HG03097 (cell line): ENCODE measurements around the gene STX8.
A peak's percentile ranks its signal among the peaks of the same experiment; 100 is the strongest.

ENCODE experiments used
- ATAC-seq: cut with Tn5 transposase; IDR thresholded peaks from one replicate; pipeline ENCODE4 v1.9.1; 2021; ENCODE audit not compliant: unreplicated experiment, low FRiP score

STX8 gene

DNA sequence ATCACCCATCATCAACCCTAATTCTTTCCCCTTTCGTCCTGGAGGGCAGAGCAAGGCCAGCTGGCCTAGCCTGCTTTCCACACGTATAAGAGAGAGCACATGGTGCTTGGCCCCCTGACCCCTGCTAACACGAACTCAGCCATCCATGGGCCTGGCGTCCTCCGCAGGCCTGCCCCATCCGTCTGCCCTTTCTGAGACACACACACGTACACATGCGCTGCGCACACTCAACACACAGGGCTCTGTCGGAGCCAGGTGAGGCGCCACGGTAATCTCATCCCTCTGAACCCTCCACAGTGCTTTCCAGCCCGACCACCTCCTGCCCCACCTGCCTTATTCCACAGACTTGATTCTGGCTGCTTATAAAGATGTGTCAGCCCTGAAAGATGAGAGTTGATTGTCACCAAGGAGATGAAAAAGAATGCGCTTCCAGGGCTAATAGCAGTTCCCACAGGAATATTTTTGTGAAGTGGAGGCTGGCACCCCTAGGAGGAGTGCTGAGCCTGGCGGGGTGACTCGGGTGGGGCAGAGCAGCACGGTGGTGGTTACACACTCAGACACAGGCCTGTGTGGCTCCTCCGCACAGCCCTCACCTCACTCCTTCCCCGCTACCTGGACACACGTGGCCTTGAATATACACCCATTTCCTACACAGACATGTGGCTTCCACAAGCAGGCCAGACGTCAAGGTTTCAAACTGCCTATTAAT lies 326.2 kb downstream of the STX8 start:
- no peak for ATAC-seq

DNA sequence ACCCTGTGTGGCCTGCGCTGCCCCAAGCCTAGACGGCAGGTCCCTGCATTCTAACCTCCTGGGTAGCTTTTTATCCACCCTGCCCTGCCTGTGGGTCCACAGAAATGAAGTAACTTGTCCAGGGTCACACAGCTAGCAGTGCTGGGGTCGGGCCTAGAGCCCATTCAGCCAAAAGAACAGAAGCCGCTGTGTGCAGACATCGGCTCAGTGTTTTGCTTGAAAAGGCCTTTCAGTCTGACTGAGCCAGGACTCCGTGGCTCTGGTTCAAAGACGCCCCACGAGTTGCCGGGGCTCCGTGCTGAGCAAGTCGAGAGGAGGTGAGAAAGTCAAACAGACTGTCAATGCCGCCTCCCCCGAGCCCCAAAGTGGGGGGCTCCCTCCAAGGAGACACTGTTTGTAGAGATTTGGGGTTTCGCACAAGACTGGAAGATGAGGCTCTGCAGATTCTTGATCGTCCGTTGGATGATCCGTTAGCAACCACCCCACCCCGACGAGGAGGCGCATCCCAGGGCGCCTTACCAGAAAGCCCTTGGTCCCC lies 328.1 kb downstream of the STX8 start:
- no peak for ATAC-seq

DNA sequence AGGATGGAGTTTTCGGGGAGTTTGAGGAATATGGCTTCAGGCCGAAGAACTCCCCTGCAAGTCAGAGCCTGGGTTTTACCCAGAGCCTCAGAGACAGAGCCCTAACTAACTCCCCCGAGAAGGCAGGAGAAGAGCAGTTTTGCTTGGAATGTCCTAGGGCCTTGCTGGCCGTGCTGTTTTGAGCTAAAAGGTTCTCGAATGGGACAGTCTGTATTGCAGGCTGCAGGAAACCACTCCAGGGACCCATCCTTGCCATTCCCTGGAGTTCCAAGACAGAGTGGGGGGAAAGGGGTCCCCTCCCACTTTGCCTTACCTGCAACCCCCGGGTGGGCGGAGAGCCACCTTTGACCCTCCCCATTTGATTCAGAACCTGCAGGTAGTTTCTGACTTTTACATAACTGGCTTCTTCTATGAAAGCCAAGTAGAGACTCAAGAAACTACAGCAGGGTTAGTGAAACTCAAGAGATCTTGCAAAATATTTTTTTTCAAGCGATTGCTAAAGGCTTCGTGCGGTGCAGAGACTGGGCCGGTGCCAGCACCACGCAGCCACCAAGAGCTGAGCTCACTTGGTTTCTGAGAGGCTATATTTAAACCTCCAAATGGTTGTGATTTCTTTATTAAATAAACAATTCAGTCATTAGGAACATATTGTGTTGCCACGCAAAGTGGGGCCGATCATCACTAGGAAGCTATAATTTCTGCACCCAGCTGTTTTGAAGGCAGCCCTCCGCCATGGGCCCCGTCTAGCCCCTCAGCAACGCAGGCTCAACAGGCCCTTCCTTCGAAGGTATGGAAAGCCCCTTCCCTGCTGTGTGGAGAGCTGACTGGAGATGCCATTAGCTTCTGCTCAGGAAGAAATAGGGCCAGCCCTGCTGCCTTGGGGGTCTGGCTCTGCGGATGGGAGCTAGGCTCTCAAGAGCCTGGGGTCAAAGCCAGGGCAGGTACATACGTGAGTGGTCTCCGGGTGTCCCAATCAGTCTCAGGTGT lies 331.3 kb downstream of the STX8 start:
- ATAC-seq: no peak

DNA sequence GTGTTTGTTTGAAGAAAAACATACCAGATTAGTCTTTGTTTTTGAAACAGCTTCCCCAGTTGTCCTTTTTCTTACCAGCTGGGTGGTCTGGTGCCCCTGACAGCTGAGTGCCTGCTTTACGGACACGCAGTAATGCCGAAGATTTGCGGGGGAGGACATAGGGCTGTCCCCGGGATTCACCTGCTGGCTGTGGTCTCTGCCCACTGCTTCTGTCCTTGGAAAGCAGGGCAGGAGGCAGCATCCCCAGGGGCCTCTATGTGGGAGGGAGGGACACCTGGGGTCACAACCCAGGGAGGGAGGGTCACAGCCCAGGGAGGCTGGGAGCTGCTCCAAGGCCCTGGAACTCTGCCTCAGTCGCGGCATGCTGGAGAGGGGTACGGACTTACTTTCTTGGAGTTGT lies 332.6 kb downstream of the STX8 start:
- no peak for ATAC-seq

DNA sequence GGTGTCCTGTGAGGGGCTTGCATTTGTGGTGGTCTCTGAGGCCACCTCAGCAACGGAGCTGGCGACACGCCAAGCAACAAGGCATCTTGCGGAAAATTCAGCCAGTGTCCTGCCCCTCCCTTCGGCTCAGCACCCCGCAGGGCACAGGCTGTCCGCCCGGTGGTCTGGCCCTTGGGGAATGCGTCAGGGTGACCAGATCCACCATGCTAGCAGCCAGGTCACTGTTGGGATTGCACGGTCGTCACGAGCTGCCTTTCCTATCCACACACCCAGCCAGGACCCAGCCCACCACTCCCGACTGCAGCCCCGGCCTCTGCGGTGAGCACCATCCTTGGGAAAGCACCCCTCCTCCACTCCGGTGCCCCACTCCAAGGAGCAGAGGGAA lies 333.1 kb downstream of the STX8 start:
- no peak for ATAC-seq

DNA sequence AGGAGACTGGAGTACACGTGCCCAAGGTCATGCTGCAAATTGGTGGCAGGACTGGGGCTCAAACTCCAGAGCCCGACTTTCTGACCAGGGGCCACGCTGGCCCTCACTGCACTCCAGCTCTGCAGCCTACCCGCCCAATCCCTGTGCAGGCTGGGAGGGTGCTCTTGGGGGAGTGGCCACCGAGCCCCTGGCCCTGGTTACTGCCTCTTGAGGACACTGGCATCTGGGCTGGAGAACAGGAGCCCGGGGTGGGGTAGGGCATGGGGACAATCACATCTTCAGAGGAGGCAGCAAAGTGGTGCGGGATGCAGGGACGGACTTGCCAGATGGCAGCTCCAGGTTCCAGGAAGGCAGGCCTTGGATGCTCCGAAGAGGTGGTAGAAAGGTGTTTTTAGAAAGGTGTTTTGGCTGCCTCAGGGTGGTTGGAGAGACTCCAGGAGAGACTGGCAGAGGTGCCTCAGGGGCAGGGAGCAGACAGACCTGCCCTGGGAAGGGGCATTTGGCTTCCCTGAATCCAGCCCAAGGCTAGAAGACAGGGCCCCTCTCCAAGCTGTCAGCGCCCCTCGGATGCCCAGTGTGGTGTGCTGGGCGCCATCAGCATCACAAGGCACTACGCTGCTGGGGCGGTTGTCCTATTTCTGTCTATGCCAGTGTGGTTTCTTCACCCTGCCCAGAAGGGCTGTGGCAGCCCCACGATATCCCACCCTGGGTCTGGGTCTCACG lies 333.7 kb downstream of the STX8 start:
- no peak for ATAC-seq

DNA sequence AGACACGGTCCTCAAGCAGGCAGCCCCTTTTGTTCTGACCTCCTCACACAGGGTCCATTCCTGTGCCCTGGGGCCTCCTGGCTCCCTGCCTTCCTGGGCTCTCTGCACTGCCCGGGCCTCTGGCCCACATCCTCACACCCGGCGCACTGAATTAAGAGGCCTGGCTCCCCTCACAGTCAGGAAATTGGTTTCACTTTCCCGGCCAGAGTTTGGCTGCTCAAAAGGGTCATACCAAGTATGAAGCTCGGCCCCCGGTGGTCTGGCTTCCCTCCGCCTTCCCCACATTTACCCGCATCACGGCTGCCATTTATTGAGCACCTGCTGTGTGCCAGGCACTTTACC lies 334.3 kb downstream of the STX8 start:
- ATAC-seq: no peak

DNA sequence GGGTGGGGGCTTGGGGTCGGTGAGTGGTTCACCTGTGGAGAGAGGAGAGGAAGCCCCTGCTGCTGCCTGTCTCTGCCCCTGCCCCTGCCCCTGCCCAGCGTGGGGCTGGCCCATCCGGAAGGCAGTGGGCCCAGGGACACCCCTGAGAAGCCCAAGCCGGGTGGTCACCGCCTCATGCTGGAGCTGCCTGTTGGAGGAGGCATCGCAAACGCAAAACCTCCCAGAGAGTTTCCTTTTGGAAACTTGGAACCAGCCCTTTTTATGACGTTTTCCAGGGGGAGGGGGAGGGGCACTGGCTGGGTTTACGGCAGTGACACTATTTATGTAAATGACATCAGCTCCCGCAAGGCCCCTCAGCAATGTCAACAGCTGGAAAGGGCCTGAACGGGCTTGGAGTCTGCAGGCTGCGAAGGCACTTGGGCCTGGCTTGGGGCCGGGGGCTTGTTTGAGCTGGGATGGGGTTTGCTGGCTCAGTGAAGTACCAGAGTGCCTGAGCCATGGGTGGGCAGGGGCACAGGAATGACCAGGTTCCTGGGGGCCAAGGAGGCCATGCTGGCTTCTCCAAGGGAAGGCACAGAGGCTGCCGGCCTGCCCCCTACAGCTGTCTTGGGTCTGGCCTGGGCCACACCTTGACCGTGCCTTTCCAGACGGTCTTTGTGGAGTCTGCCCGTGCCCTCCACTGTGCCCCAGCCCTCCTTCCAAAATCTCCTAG lies 334.8 kb downstream of the STX8 start:
- ATAC-seq: no peak

DNA sequence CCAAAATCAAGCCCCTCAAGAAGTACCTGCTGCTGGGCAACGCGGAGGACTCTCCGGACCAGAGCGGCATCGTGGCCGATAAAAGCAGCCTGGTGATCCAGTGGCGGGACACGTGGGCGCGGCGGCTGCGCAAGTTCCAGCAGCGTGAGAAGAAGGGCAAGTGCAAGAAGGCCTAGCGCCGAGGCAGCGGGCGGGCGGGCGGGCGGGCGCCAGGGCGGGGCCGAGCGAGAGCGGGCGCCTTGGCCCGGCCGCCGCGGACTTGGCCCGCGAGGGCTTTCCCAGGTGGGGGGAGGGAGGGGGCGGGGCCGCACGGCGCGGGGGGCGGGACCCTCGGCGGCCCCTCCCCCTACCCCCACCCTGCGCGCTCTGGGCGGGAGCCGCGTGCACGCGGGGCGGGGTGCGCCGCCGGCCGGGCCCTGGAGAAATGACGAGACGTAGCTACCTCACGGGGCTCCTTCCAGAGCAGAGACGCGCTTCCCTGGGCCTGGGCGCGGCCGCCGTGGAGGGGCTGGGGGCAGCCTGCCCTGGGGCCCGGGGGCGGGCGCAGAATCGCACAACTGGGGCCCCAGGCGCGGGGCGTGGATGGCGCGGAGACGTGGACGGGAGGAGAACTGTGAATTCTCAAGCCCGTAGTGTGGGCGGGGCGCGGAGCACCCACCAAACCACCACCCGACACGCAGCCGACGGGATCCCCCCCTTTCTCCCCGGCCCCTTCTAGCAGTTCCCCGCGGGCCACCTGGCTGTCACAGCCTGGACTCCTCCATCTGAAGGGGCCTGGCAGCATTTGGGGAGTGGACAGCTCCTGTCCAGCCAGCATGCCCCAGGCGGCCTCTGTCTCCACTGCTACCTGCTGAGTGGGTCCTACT lies 335.6 kb downstream of the STX8 start:
- ATAC-seq: peak; percentile 48

DNA sequence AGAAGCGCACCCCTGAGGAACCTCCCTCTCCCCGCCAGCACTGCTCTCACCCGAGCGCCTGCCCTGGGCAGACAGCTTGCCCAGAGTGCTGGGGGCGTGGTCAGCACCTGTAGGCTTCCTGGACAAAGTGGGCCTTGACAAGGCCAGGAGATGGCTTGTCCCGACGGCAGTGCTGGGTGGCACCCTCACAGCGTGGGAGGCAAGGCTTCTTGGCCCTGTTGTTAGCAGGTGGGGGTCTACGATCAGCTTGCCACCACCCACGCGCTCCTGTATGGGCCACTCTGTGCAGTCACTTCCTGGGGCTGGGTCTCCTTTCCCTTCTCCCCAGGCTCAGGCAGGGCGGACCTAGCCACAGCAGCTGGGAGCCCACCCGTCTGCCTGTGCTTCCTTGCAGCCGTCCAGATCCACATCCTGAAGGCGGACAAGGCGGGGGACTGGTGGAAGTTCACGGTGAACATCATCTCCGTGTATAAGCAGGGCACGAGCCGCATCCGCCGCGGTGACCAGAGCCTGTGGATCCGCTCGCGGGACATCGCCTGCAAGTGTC lies 336.3 kb downstream of the STX8 start:
- no peak for ATAC-seq

DNA sequence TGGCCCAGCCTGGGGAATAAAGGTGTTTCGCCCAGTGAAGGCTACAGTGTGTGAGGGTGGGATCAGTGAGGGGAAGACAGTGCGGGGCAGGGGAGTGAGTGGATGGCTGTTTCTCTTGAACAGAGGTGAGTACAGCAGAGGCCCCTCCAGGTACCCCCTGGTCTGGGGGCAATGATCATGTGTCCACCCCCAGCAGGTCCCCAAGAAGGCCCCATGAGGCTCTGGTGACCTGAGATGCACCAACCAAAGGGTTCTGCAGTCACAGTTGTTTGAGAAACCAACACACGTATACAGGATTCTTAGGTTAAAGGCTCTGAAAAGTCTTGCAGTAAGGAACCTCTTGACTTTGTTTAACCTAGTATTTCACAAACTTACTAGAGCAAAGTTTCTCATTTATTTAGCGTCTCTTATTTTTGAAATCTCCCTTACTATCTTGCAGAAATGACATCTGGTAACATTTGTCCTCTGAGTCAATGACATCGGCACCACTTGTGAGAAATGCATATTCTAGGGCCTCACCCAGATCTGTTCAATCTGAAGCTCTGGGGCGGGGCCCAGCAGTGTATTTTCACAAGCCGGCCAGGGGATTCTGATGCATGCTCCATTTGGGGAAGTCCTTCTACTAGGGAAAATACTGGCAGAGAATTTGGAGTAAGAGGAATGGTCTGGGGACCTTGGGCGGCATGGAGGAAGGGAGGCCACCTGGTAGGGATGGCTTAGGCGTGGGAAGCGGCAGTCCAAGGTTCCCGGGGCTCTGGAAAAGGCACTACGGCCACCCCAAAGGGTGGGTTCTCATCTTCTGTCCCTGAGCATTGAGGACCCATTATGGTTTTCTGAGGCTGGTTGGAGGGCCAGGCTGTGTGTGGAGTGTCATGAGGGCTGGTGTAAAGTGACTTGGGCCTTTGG lies 337.0 kb downstream of the STX8 start:
- no peak for ATAC-seq

DNA sequence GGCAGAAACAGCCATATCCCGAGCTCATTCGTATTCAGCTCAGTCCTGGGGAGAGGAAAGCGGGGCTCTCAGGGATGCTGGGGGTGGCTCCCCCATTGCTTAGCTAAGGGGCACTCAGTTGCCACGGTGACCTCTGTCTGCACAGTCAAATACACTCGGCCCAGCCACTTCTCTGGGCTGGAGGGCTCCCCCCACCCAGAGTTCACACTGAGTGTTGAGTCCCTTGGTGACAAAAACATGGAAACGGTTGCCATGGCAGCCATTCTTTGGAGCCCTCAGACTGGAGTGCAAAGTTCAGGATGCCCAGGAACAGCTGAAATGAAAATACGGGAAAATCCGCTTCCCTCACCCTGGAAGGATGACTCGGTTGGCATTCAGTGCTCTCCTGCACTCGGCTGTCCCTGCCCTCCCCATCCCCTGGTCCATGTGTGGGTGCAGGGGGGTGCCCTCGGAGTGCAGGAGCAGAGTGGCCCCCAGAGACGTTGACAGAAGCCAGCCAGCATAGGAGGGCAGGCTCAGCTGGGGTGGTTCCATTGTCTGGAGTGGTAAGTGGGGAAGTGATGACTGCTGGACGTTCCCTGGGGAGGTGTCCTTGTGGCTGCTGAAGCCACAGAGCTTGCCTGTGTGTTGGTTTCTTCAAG lies 337.8 kb downstream of the STX8 start:
- ATAC-seq: no peak

DNA sequence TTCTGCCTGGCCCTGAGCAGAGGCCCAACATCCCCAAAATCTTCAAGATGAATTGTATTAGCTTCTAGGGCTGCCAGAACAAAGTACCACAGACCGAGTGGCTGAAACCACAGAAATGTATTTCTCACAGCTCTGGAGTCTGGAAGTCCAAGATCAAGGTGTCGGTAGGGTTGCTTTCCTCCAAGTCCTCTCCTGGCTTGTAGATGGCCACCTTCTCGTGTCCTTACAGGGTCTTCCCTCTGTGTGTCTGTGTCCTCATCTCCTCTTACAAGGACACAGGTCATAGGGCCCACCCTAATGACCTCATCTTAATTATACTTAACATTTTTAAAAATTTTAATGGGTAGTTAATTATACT lies 338.6 kb downstream of the STX8 start:
- ATAC-seq: no peak

DNA sequence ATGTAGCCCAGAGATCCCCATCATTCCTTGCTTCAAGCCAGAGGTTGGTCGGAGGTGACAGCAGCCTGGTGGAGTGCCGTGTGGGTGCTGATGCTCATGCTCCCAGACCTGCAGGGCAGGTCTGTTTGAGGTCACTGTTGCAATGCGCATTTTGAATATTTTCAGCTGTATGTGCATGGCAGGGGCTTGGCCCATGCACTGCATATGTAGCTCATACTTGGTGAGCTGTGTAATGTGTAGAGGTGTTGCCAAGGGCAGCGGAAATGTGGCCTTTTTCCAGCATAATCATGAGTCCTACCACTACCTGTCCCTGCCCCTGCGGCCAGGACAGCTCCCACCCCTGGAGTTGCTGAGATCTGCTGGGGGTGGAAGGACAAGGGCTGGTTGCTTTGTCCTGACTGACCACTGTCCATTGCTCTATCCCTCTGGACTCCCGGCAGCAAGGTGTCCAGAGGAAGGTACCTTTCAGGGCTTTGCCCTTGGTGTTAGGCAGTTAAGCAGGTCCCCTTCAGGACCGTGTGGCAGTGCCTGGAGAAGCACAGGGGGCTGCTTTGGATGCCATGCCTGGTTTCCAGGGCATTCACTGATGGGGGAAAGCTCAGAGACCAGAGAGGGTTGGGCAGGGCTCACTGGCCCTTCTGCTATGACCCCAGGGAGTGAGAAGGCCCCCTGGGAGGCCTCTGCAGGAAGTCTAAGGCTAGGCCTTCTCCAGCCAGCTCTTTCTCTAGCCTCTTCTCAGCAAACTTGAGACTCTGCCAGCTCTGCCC lies 339.2 kb downstream of the STX8 start:
- no peak for ATAC-seq

DNA sequence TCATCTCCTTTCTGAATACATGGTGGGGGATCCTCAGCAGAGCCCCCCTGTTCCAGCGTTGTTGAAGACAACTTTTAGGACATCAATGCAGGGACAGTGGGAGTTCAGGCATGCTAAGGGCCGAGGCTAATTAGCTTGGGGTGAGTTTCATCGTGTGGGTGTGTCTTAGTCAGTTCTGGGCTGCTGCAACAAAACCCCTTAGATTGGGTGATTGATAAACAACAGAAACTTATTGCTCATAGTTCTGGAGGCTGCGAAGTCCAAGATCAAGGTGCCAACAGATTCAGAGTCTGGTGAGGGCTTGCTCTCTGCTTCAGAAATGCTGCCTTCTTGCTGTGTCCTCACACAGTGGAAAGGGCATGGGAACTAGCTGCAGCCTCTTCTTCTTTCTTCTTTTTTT lies 340.3 kb downstream of the STX8 start:
- no peak for ATAC-seq

DNA sequence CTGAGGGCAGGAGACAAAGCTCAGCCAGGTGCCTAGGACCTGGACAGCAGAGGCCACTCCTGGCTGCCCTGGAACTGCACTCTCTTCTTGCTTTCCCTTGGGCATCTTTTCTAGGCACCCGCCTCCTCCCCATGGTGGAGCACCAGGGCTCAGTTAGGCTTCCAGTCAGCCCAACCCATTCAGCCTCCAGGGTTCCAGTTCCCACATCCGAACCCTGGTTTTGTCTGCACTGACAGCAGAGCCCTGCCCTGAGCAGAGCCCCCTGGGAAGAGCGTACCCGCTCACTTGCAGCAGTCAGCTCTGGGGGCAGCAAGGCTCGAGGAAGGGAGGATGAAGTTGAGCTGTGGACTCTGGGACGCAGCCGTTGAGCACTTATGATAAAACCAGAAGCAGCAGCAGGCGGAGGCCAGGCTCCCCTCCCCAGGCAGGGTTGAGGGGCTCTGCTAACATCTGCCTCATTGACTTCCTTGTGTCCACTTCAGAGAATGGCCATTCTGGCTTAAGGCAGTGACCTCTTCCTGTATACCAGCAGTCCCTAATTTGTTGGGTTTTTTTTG lies 341.2 kb downstream of the STX8 start:
- no peak for ATAC-seq

DNA sequence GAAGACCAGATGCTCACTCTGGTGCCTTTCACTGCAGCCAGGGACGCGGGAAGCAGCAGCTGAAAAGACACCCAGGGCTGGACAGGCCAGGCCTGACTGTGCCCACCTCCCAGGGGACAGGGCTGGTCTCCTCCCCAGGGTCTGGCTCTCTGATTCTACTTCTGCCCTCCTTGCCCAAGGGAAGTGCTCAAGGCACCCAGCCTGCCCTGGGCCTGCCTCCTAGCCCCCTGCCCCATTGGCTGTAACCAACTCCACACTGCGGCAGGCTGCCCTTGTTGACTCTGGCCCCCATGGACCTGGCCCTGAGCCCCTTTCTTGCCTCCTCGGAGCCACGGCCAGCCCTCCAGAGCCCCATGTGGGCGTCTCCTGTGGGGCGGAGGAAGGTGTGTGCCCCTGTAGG lies 341.9 kb downstream of the STX8 start:
- no peak for ATAC-seq
